HEK293 (cell line): ENCODE measurements around the gene FAM83E.

Source experiments
- BCL11A ChIP-seq: fragments of 450-650 bp; formaldehyde crosslinking; IDR thresholded peaks from 2 replicates; pipeline ENCODE4 v1.5.1; 2016; ENCODE audit warnings: low read depth, missing biosample characterization, missing genetic modification characterization
- ELK4 ChIP-seq: IDR thresholded peaks from 2 replicates; pipeline ENCODE4 v1.6.1; 2011; ENCODE audit warnings: mild to moderate bottlenecking, low read depth, low read length, borderline replicate concordance
- GLIS2 ChIP-seq: fragments of 450-650 bp; formaldehyde crosslinking; IDR thresholded peaks from 2 replicates; pipeline ENCODE4 v1.5.1; 2016; ENCODE audit warnings: missing biosample characterization, missing genetic modification characterization
- HIC1 ChIP-seq: fragments of 450-650 bp; formaldehyde crosslinking; IDR thresholded peaks from 2 replicates; pipeline ENCODE4 v1.5.1; 2016; ENCODE audit warnings: missing biosample characterization, missing genetic modification characterization
- HOXA7 ChIP-seq: sonication (generic); formaldehyde crosslinking; IDR thresholded peaks from 2 replicates; pipeline ENCODE4 v1.8.1; 2022; ENCODE audit warnings: missing genetic modification reagents, borderline replicate concordance
- INSM2 ChIP-seq: fragments of 450-650 bp; formaldehyde crosslinking; IDR thresholded peaks from 2 replicates; pipeline ENCODE4 v1.5.1; 2016; ENCODE audit warnings: missing biosample characterization, missing genetic modification characterization
- MZF1 ChIP-seq: fragments of 450-650 bp; formaldehyde crosslinking; IDR thresholded peaks from 2 replicates; pipeline ENCODE4 v1.5.1; 2017; ENCODE audit warnings: missing biosample characterization, missing genetic modification characterization, borderline replicate concordance
- OSR2 ChIP-seq: fragments of 450-650 bp; formaldehyde crosslinking; IDR thresholded peaks from 2 replicates; pipeline ENCODE4 v1.5.1; 2016; ENCODE audit warnings: missing biosample characterization, missing genetic modification characterization
- PRDM4 ChIP-seq: fragments of 450-650 bp; formaldehyde crosslinking; IDR thresholded peaks from 2 replicates; pipeline ENCODE4 v1.5.1; 2017; ENCODE audit warnings: missing biosample characterization, missing genetic modification characterization
- REST ChIP-seq: fragments of 450-650 bp; formaldehyde crosslinking; IDR thresholded peaks from 2 replicates; pipeline ENCODE4 v1.5.1; 2016; ENCODE audit warnings: missing biosample characterization, missing genetic modification characterization
- SP7 ChIP-seq: fragments of 450-650 bp; formaldehyde crosslinking; IDR thresholded peaks from 2 replicates; pipeline ENCODE4 v1.5.1; 2016; ENCODE audit warnings: missing biosample characterization, missing genetic modification characterization
- ZBTB44 ChIP-seq: fragments of 450-650 bp; IDR thresholded peaks from 2 replicates; pipeline ENCODE4 v1.5.1; 2018; ENCODE audit warnings: missing biosample characterization, mild to moderate bottlenecking, missing genetic modification characterization
- ZBTB7A ChIP-seq: fragments of 450-650 bp; formaldehyde crosslinking; IDR thresholded peaks from 2 replicates; pipeline ENCODE4 v1.5.1; 2016; ENCODE audit warnings: low read depth, missing biosample characterization, missing genetic modification characterization
- ZNF140 ChIP-seq: fragments of 450-650 bp; formaldehyde crosslinking; IDR thresholded peaks from 2 replicates; pipeline ENCODE4 v1.5.1; 2016; ENCODE audit warnings: missing biosample characterization, missing genetic modification characterization
- ZNF202 ChIP-seq: fragments of 450-650 bp; formaldehyde crosslinking; IDR thresholded peaks from 2 replicates; pipeline ENCODE4 v1.5.1; 2016; ENCODE audit warnings: missing biosample characterization, missing genetic modification characterization, borderline replicate concordance
- ZNF362 ChIP-seq: fragments of 450-650 bp; formaldehyde crosslinking; IDR thresholded peaks from 2 replicates; pipeline ENCODE4 v1.5.1; 2016; ENCODE audit warnings: missing biosample characterization, missing genetic modification characterization
- ZNF416 ChIP-seq: fragments of 450-650 bp; formaldehyde crosslinking; IDR thresholded peaks from 2 replicates; pipeline ENCODE4 v1.5.1; 2016; ENCODE audit warnings: missing biosample characterization, missing genetic modification characterization
- ZNF501 ChIP-seq: fragments of 450-650 bp; formaldehyde crosslinking; IDR thresholded peaks from 2 replicates; pipeline ENCODE4 v1.5.1; 2016; ENCODE audit warnings: missing biosample characterization, missing genetic modification characterization
- ZNF600 ChIP-seq: fragments of 450-650 bp; formaldehyde crosslinking; IDR thresholded peaks from 2 replicates; pipeline ENCODE4 v1.5.1; 2016; ENCODE audit warnings: missing biosample characterization, missing genetic modification characterization
- ZNF610 ChIP-seq: fragments of 450-650 bp; formaldehyde crosslinking; IDR thresholded peaks from 2 replicates; pipeline ENCODE4 v1.5.1; 2016; ENCODE audit warnings: missing biosample characterization, missing genetic modification characterization, borderline replicate concordance
- ZNF621 ChIP-seq: fragments of 450-650 bp; formaldehyde crosslinking; IDR thresholded peaks from 2 replicates; pipeline ENCODE4 v1.5.1; 2017; ENCODE audit warnings: missing biosample characterization, missing genetic modification characterization
- ZNF701 ChIP-seq: fragments of 450-650 bp; formaldehyde crosslinking; IDR thresholded peaks from 2 replicates; pipeline ENCODE4 v1.5.1; 2016; ENCODE audit warnings: missing biosample characterization, missing genetic modification characterization
- ZNF777 ChIP-seq: fragments of 450-650 bp; formaldehyde crosslinking; IDR thresholded peaks from 2 replicates; pipeline ENCODE4 v1.5.1; 2017; ENCODE audit warnings: missing biosample characterization, missing genetic modification characterization, borderline replicate concordance
- ZNF791 ChIP-seq: fragments of 450-650 bp; formaldehyde crosslinking; IDR thresholded peaks from 2 replicates; pipeline ENCODE4 v1.5.1; 2016; ENCODE audit warnings: missing biosample characterization, missing genetic modification characterization
- ZNF830 ChIP-seq: fragments of 450-650 bp; IDR thresholded peaks from 2 replicates; pipeline ENCODE4 v1.5.0; 2018; ENCODE audit warnings: missing biosample characterization, missing genetic modification characterization, low read depth, mild to moderate bottlenecking, moderate library complexity
- ZSCAN30 ChIP-seq: fragments of 450-650 bp; IDR thresholded peaks from 2 replicates; pipeline ENCODE4 v1.5.1; 2018; ENCODE audit warnings: missing biosample characterization, mild to moderate bottlenecking, missing genetic modification characterization, moderate library complexity

The FAM83E gene

GRCh38 chr19:48636859-48637448 is 22.1 kb upstream of the FAM83E start, which contains the start of gene DBP (continued):
- no peak for TF ChIP-seq ZNF830 (tag by site-specific recombination)
- TF ChIP-seq ZNF600 (tag by site-specific recombination): peak; percentile 97
- TF ChIP-seq ZNF777 (tag by site-specific recombination): no peak
- no peak for TF ChIP-seq HIC1 (tag by site-specific recombination)
- no peak for TF ChIP-seq GLIS2 (tag by site-specific recombination)
- TF ChIP-seq ZNF140 (tag by site-specific recombination): no peak
- no peak for TF ChIP-seq OSR2 (tag by site-specific recombination)
- no peak for TF ChIP-seq REST
- no peak for TF ChIP-seq BCL11A
- TF ChIP-seq ELK4: no peak
- no peak for TF ChIP-seq ZNF621 (tag by site-specific recombination)
- TF ChIP-seq MZF1: peak; percentile 43; the same call in 1 of the 2 replicates
- peak; percentile 26; the same call in 1 of the 2 replicates for TF ChIP-seq ZNF501 (tag by site-specific recombination)
- TF ChIP-seq ZNF791 (tag by site-specific recombination): no peak
- TF ChIP-seq ZSCAN30 (tag by site-specific recombination): 0 out of 2 replicates have a peak, but pooled peaks have one; percentile 7
- TF ChIP-seq ZNF610 (tag by site-specific recombination): no peak
- TF ChIP-seq ZBTB7A: peak; percentile 71; the same call in 1 of the 2 replicates
- no peak; the same call in 1 of the 2 replicates for TF ChIP-seq SP7 (tag by site-specific recombination)
- TF ChIP-seq ZNF416 (tag by site-specific recombination): no peak
- peak; percentile 98 for TF ChIP-seq ZNF362 (tag by site-specific recombination)
- TF ChIP-seq ZNF701 (tag by site-specific recombination): no peak
- TF ChIP-seq HOXA7 (CRISPR knock-in tag): no peak
- TF ChIP-seq PRDM4 (tag by site-specific recombination): 0 out of 2 replicates have a peak, but pooled peaks have one; percentile 11
- no peak for TF ChIP-seq ZNF202
- no peak for TF ChIP-seq INSM2
- TF ChIP-seq ZBTB44 (tag by site-specific recombination): peak; percentile 94
